ENCODE results near the gene LZTS2.

The LZTS2 gene

GRCh38 chr10:101018600-101019439 is 19.2 kb downstream of the LZTS2 start:
- Histone ChIP-seq H3K27me3 (ENCODE audit: insufficient read depth, poor library complexity, severe bottlenecking) (no peaks in the 10 kb centered on the region), H3K27ac (ENCODE audit: poor library complexity, severe bottlenecking) (no peak overlapping the region), H3K9me3 (ENCODE audit: severe bottlenecking) (no peaks in the 10 kb centered on the region), H3K4me1 (ENCODE audit: insufficient read depth, poor library complexity, severe bottlenecking) (no peaks in the 10 kb centered on the region), H3K36me3 (ENCODE audit: low read depth) (no peaks in the 10 kb centered on the region), H3K4me3 (ENCODE audit: severe bottlenecking) (no peak overlapping the region)
- peak; percentile 62 for TF ChIP-seq CTCF (IDR thresholded peaks at IDR 0.05; ENCODE audit: poor library complexity, severe bottlenecking)
- ATAC-seq (ENCODE audit: low read depth) (peak; percentile 63), DNase-seq (ENCODE audit: low spot score) (no peak)

GRCh38 chr10:101019440-101019703 is 19.8 kb downstream of the LZTS2 start:
- no peak overlapping the region for H3K4me3 ChIP-seq (ENCODE audit: severe bottlenecking)
- no peak for TF ChIP-seq CTCF (IDR thresholded peaks at IDR 0.05; ENCODE audit: poor library complexity, severe bottlenecking)

GRCh38 chr10:101020427-101021075 is 20.9 kb downstream of the LZTS2 start:
- no peaks in the 10 kb centered on the region for H3K9me3 ChIP-seq (ENCODE audit: severe bottlenecking)
- no peaks in the 10 kb centered on the region for H3K27me3 ChIP-seq (ENCODE audit: insufficient read depth, poor library complexity, severe bottlenecking)
- no peak for DNase-seq (ENCODE audit: low spot score)
- H3K4me1 ChIP-seq (ENCODE audit: insufficient read depth, poor library complexity, severe bottlenecking) = no peaks in the 10 kb centered on the region
- ATAC-seq (ENCODE audit: low read depth) = no peak
- no peaks in the 10 kb centered on the region for H3K36me3 ChIP-seq (ENCODE audit: low read depth)
- no peak for TF ChIP-seq CTCF (IDR thresholded peaks at IDR 0.05; ENCODE audit: poor library complexity, severe bottlenecking)
- H3K27ac ChIP-seq (ENCODE audit: poor library complexity, severe bottlenecking) = no peak overlapping the region
- H3K4me3 ChIP-seq (ENCODE audit: severe bottlenecking) = no peak overlapping the region

More at GRCh38 chr10:101019440-101019703, 19.8 kb downstream of the LZTS2 start:
- no peaks in the 10 kb centered on the region for H3K4me1 ChIP-seq (ENCODE audit: insufficient read depth, poor library complexity, severe bottlenecking)
- no peaks in the 10 kb centered on the region for H3K36me3 ChIP-seq (ENCODE audit: low read depth)
- no peak for ATAC-seq (ENCODE audit: low read depth)
- no peak for DNase-seq (ENCODE audit: low spot score)
- H3K9me3 ChIP-seq (ENCODE audit: severe bottlenecking) = no peaks in the 10 kb centered on the region
- no peak overlapping the region for H3K27ac ChIP-seq (ENCODE audit: poor library complexity, severe bottlenecking)
- H3K27me3 ChIP-seq (ENCODE audit: insufficient read depth, poor library complexity, severe bottlenecking) = no peaks in the 10 kb centered on the region

GRCh38 chr10:101021239-101021638 is 21.6 kb downstream of the LZTS2 start:
- no peak for TF ChIP-seq CTCF (IDR thresholded peaks at IDR 0.05; ENCODE audit: poor library complexity, severe bottlenecking)
- Histone ChIP-seq H3K9me3 (ENCODE audit: severe bottlenecking) (no peaks in the 10 kb centered on the region), H3K4me3 (ENCODE audit: severe bottlenecking) (no peak overlapping the region), H3K27me3 (ENCODE audit: insufficient read depth, poor library complexity, severe bottlenecking) (no peaks in the 10 kb centered on the region), H3K36me3 (ENCODE audit: low read depth) (no peaks in the 10 kb centered on the region), H3K4me1 (ENCODE audit: insufficient read depth, poor library complexity, severe bottlenecking) (no peaks in the 10 kb centered on the region), H3K27ac (ENCODE audit: poor library complexity, severe bottlenecking) (no peak overlapping the region)
- no peak for DNase-seq (ENCODE audit: low spot score)
- peak; percentile 7; the same call in 1 of the 3 replicates for ATAC-seq (ENCODE audit: low read depth)

All from RWPE2 (cell line).